HG03139 (cell line): Measurements from ENCODE around the gene FKBP2.
A peak's percentile ranks its signal among the peaks of the same experiment; 100 is the strongest.

Source experiments
- ATAC-seq: cut with Tn5 transposase; IDR thresholded peaks from one replicate; pipeline ENCODE4 v1.9.1; 2021; ENCODE audit not compliant: unreplicated experiment

FKBP2 gene

DNA sequence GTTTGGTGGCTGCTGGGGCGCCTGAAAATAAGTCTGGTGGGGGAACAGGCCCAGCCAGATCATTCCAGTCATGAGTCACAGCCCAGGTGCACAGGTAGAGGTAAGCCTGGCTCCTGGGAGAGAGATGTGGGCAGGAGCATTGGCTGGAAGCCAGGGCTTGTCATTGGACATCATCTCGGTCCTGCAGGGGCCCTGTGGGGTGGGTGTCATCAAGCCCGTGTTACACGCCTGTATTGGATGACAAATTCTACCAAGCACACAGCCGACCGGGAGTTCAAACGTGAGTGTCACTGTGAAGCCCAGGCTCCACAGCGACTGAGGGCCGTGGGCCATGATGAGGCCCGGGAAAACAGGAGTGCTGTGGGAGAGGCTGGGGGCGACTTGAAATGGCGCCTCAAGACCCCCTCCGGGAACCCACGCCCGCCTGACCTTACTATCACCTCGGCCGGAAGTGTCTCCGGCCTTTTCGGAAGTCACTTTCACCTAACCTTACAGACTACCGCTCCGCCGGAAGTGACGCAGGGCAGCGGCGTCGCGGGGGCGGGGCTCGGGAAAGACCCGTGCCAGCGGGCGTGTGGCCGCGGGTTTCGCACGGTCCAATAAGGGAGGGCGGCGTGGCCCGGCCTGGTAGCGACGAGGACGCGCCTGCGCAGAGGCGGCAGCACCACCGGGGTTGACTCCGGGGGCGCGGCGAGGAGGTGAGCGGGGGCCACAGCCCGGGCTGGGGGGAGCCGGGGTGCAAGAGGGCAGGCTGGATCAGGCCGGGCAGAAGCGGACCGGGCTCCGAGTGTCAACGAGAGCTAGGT, at the start of gene FKBP2:
TSS of gene FKBP2 (plus strand) at position 661 of the 806 bp plus-strand sequence. CDS start 1,293 bp downstream, outside the sequence.
- peak; percentile 46 for ATAC-seq

DNA sequence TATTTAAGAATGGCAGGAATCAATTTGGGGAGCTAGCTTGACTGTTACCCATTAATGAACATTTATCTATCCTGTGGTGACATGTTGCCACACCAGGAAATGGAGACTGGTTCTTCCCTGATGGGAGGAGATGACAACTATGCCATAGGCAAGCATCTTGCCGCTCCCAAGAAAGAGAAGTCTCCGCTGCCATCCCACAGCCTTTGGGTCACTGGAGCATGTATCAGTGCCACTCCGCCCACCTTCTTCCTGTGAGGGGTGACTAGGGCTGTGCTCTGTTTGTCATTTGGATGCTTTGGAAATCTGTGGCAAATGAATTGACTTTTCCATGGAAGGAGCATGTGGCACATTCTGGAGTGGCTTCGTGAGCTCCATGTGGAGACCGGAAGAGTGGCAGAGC, 48.5 kb upstream of the FKBP2 start:
- no peak for ATAC-seq

DNA sequence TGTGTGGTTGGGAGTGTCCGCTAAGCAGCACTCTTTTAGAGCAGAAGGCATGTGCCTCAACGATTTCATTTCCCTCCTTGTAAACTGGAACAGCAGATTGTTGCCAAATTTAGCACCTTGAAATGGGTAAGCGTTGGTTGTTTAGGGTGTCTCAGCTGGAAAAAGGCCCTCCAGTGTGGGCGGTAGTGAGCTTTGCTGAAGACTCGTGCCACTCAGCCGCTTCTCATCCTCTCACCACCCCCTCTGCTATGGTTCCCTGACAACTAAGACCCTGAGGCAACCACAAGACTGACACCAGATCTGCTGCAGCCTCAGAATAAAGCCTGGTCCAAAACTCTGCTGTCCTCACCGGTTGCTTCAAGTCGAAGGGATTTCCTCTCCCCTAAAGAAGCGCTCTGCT, 44.3 kb upstream of the FKBP2 start:
- ATAC-seq, result no peak

DNA sequence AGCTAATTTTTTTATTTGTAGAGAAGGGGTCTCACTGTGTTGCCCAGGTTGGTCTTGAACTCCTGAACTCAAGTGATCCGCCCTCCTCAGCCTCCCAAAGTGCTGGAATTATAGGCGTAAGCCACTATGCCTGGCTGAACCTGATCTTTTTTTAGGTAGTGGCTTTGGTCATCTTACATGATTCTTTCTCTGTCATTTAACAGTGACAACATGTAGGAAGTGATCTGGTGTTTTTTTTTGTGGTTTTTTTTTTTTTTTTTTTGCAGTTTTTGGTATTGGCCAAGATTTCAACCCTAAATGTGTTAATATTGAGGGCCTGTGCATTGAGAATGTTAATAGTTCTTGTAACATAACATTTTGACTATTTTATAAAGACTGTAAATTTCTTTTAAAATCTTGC, 42.4 kb upstream of the FKBP2 start:
- no peak for ATAC-seq

DNA sequence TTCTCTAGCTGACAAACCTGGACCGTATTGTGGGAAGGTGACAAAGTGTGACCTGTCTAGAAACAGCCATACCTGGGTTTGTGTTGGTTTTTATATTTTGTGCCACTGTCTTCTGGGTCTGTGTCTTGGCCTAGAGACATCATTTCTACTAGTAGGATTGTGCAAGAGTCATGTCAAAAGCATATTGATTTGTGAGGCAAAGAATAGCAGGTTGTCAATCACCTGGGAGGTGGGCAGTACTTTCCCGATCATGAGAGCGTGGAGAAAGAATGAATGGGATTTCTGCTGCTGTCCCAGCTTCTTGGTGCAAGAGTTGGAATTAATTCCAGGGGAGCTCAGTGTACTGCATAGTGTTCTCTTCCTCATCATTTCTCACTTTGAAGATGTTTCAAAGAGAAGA, 39.4 kb upstream of the FKBP2 start:
- no peak for ATAC-seq

DNA sequence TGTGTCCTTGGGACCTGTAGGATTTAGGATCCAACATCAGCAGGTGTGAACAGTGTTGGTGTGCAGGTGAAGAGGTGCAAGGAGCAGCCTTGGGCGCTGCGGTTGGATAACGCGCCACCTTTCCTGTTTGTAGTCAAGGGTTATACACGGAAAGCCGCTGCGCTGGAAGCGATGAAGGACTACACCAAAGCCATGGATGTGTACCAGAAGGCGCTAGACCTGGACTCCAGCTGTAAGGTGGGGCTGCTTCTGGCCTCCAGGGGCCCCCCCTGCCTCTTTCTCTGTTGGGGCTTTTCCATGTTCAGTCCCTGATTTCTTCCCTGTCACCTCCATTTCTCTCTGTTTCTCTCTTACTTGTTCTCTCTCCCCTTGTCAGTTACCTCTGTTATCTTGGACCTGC, 37.9 kb upstream of the FKBP2 start:
- no peak for ATAC-seq

DNA sequence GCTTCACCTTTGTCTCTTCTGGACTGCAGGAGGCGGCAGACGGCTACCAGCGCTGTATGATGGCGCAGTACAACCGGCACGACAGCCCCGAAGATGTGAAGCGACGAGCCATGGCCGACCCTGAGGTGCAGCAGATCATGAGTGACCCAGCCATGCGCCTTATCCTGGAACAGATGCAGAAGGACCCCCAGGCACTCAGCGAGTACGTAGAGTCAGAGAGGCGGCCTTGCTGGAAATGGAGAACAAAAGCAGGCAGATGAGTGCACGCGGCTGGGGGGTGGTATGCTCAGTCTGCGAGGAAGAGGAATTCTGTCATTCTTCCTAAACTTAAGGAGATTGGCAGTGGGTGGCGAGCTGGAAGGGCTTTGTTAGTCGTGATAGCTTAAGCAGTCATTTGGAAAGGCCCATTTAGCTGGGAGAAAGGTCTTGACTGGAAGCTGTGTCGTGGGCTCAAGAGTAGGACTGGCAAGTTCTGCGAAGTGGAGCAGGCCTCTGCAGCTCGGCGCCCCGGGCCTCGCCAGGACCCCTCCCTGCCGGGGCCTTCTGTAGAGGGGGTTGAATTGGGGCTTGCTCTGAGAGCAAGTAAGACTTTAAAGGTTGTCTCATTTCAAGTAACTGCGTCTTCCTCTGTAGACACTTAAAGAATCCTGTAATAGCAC, 37.3 kb upstream of the FKBP2 start:
- no peak for ATAC-seq

DNA sequence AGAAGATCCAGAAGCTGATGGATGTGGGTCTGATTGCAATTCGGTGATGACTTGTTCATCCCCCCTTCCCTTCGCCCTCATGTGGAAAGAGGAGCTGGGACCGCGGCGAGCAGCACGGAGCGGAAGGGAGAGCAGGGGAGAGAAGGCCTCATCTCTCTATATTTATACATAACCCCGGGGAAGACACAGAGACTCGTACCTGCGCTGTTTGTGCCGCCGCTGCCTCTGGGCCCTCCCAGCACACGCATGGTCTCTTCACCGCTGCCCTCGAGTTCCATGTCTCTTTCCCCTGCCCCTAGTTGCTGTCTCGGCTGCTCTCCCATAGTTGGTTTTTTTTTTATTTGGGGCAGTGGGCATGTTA, 36.8 kb upstream of the FKBP2 start:
- ATAC-seq, result no peak

DNA sequence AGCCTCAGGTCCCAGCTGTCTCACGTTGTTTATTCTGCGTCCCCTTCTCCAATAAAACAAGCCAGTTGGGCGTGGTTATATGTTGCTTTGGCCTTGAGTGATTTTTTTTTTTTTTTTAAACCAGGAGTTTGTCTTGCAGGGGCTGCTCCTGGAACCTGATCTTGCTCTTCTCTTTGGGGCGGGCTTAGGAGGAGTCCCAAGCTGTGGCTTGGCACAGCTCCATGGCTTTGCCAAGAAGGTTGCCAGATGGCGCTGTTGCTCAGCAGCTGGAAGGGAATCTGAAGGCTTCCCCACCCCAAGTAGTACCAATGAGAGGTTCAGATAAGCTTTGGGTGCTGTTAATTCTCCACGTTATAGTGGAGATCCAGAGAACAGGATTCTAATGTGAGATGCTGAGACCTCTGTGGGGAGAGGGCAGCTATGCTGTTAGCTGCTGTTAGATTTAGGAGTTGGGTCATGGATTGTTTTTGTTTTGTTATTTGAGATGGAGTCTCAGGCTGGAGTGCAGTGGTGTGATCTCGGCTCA, 36.4 kb upstream of the FKBP2 start:
- ATAC-seq, result no peak

DNA sequence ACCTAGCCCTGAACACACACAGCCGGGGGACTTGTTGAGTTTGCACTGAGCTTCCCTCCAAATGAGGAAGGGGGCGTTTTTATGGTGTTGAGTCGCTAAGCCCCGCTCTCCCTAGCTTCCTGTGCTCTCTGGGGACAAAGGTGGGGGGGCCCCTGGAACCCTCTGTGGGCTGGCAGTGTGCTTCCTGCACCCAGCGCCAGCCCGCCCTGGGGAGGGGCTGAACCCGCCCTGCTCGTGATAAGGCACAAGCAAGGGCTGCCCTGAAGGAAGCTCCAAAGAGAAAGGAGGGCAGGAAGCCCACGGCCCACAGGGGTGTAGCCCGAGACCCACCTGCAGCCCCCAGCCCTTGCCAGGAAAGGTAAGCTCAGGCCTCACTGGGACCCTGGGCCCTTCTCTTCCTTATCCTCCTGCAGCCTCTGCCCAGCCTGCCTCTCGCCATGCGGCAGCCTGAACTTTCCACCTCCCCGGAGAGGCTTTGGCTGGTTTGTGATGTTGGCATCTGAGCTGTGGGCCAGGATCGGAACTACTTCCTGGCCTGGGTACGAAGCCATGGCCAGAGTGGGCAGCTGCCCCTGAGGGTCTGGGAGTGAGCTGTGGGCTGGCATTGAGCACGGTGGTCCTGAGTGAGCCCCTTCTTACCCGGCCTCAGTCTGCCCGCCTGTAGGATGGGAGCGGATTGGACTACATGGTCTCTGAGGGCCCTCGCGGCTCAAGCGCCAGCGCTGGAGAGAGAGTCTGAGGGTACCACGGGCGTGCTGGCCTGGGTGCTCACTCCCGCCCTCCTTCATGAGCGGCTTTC, 34.2 kb upstream of the FKBP2 start, which contains the start of gene FERMT3:
TSS of gene FERMT3 (plus strand) at position 265 of the 799 bp plus-strand sequence. CDS start 644 bp downstream, outside the sequence.
- peak; percentile 34 for ATAC-seq

DNA sequence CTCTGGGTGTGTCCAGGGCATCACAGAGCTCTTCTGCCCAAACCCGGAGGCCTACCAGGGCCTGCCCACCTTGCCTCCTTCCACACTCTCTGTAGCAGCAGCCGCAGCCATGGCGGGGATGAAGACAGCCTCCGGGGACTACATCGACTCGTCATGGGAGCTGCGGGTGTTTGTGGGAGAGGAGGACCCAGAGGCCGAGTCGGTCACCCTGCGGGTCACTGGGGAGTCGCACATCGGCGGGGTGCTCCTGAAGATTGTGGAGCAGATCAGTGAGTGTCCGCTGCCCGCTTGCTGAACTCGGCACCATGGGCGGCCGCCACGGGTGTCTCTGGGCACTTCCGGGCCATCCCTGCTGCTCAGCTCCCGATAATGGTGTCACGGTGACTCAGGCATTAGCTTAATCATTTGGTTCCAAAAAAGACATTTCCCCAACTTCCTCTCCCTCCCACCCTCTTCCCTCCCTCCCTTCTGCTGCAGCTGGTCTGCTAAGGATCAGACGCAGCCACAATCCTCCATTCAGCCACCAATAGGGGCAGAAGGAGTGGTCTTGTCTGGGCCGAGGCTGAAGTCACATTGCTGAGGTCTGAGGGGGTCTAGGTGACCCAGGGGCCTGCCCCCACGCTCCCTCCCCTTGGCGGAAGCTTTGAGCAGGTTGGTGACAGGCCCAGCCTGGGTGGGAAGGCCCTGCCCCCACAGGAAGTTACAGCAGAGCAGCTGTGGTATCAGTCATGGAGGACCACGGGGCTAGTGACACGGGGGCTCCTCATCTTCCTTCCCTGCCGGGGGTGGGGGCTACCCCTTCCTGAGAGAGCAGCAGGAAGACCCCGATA, 33.4 kb upstream of the FKBP2 start:
- ATAC-seq, result peak; percentile 59

DNA sequence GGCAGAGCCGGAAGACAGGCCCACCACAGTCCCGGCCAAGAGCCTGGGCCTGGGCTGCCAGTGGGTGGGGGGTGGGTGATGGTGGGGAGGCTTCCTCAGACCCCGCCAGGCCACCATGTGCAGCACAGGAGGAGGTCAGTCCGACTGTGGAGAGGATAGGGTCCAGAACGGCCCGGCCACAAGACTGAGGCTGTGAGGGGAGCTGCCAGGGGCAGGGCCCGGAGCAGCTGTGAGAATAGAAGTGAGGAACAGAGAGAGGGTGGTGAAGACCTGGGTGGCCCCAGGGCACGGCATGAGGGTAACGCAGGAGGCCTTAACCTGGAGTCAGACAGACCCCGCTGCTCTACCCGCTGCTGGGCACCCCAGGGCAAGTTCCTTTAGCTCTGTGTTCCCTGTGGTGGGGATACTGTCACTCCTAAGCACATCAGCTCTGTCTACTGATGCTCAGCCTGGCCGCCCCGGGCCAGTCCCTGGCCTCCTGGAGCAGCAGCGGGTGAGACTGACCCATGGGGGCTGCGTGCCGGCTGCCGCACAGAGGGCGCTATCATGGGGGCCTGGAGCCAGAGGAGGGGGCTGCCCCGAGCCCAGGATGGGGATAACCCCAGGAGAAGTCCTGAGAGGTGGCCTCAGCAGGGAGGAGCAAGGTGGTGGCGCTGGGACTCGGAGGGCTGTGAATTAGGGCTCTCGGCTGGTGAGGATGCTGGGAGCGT, 32.7 kb upstream of the FKBP2 start:
- ATAC-seq, result no peak

DNA sequence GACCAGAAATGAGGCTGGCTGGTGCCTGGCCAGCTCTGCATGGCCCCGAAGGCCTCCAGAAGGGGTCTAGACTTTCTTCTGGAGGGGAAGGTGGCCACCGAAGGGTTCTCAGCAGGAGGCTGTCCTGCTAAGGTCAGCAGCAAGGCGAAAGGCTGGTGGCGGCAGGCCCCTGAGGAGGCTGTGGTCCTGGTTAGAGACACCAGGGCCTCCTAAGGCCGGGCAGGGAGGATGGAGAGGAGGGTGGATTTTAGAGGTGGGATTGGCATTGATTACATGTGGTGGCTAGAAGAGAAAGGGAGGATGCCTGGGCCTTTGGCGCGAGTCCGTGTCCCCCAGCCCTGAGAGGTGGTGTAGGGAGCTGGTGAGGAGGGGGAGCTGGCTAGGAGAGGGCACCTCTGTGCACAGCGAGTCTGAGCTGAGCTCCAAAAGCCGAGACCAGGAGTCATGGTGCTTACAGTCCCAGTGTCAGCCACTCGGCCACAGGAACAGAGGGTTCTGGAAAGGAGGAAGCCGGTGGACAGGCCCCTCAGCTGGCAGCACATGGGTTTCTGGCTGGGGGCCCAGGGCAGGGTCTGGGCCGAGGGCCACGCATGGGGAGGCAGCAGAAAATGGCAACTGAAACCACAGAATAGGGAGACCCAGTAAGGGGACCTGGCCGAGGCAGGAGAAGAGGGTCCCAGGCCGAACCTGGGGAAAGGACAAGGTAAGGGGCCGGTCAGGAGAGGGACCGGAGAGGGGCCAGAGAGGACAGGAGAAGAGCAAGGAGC, 31.9 kb upstream of the FKBP2 start:
- no peak for ATAC-seq

DNA sequence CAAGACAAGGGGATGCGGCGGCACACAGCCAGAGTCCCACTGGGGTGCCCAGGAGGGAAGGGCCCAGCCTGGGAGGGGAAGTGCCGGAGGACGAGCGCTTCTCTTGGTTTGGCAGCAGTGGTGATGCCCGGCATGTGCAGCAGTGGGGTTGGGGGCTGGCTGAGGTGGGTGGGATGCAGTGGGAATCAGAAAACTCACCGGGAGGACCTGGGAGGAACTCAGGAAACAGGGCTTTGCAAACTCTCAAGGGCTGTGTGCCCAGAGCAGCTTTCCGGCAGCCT, 31.4 kb upstream of the FKBP2 start:
- ATAC-seq, result no peak

DNA sequence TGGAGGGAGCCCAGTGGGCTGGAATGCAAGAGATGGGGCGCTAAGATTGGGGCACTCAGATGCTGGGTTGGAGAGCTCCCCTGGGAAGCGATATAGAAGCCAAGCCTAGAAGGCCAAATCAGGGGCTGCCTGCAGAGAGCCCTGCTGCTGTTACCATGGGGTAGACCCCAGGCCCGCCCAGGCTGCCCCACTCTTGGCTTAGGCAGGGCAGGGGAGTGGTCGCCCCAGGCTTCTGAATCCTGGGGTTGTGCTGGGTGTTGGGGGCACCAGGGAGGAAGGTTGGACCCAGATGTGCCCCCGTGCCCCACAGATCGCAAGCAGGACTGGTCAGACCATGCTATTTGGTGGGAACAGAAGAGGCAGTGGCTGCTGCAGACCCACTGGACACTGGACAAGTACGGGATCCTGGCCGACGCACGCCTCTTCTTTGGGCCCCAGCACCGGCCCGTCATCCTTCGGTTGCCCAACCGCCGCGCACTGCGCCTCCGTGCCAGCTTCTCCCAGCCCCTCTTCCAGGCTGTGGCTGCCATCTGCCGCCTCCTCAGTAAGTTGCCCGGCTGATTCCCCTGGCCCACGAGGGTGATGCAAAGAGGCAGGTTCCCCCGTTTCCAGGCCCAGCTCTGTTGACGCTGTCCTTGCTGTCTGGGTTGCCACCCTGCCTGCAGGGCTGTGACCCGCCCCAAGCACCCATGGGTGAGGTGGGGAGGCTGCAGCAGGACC, 30.4 kb upstream of the FKBP2 start:
- no peak for ATAC-seq

DNA sequence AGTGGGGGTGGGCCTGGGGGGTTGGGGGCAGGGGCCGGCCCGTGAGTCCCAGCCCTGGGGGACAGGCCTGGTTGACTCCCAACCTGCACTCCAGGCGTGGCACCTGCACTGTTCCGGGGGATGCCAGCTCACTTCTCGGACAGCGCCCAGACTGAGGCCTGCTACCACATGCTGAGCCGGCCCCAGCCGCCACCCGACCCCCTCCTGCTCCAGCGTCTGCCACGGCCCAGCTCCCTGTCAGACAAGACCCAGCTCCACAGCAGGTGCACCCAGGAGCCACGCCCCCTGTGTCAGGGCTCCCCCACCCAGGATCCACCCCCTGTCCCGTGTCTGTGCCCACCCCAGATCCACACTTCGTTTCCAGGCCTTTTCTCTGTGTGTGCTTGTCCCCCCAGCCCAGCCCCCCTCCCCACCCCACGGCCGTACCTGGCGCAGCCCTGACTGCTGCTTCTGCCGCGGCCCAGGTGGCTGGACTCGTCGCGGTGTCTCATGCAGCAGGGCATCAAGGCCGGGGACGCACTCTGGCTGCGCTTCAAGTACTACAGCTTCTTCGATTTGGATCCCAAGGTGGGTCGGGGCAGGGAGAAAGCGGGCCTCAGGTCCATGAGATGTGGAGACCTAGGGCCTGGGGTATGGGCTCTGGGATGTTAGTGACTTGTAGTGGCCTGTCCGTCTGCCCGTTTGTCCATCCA, 29.6 kb upstream of the FKBP2 start:
- no peak for ATAC-seq

DNA sequence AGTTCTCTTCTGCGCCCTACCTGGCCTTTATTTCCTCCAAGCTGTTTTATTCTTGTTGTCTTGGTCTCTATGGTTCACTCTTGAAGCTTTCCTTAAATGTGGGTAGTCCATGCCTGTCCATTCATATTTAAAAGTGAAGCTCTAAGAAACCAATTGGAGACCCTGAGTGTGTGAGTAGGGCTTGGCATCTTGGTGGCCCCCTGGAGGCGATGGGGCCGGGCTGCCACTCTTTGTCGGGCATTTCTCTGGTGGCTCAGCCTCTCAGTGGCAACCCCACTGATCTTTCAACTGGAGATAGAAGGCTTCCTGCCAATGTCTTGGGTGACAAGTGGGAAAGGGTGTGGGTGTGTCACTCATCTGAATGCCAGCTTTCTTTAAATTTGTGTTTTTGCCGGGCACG, 24.0 kb upstream of the FKBP2 start:
- ATAC-seq, result no peak

DNA sequence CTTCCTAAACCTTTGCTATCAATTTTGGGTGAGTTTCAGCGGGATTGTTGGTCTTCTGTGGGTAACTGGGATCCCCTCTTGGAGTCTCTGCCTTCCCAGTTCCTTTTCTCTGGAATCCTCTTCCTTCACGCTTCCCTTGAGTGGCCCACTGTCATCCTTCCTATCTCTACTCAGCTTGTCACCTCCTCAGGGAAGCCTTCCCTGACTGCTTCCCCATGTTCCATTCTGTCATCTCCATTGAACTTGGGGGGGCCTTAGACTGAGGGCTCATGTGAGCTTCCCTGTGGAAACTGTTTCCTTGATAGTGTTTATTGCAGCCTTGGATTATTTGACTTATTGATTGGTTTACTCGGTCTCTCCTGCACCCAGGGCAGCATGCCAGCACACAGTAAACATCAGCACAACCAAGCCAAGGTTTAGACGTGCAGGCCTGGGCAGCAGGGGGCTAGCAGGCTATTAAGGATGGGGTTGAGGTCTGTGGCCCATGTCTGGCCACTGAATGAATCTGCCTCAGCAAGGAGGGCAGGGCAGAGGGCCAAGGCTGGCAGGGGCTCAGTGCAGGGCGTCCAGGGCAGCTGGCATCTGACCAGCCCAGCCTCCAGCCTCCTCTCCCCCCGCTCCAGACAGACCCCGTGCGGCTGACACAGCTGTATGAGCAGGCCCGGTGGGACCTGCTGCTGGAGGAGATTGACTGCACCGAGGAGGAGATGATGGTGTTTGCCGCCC, 22.1 kb upstream of the FKBP2 start:
- no peak for ATAC-seq
